IPS-18c (cell line): ENCODE data around the gene CD96.
"Not testable (repeated sequence)": the region's sequence is repeated elsewhere in the genome, so short reads cannot be mapped to it uniquely, and the experiment has no call there.

Experiments
- H3K4me3 ChIP-seq: 2 replicates; pipeline ENCODE4 v1.7.0; 2013; ENCODE audit warnings: low read depth, mild to moderate bottlenecking, low read length, moderate library complexity; ENCODE audit not compliant: insufficient read depth
- H3K9me3 ChIP-seq: one replicate; pipeline ENCODE4 v1.6.1; 2013; ENCODE audit warnings: mild to moderate bottlenecking, low read length, moderate library complexity; ENCODE audit not compliant: control insufficient read depth, insufficient read depth

CD96 gene

DNA sequence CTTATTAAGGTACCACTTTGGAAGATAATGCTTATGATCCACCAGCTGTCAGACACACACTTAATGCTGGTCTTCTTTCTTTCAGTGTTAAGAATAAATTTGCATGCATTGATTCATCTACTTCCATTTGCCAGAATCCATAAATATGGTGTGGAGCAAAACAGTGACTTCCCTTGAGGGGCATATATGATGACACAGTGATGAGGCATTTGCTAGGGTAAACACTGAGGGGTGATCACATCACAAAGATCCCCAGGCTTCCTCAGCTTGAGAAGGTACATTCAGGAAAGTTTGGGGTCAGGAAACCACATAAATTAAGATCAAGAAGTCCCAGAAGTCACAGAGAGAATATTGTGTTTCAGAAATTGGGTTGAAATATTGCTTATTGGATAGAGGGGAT lies 63.0 kb downstream of the CD96 start:
- Histone ChIP-seq H3K9me3 (no peaks in the 10 kb centered on the region), H3K4me3 (no peak overlapping the region)

- no peak overlapping the region for H3K4me3 ChIP-seq
- no peaks in the 10 kb centered on the region for H3K9me3 ChIP-seq
Measured at GRCh38 chr3:111605493-111605892, 63.5 kb downstream of the CD96 start.

- Histone ChIP-seq H3K9me3 (no peaks in the 10 kb centered on the region), H3K4me3 (no peak overlapping the region)
Measured at GRCh38 chr3:111607240-111607920, 65.4 kb downstream of the CD96 start.

GRCh38 chr3:111608383-111608782 lies 66.4 kb downstream of the CD96 start:
- no peaks in the 10 kb centered on the region for H3K9me3 ChIP-seq
- no peak overlapping the region for H3K4me3 ChIP-seq

DNA sequence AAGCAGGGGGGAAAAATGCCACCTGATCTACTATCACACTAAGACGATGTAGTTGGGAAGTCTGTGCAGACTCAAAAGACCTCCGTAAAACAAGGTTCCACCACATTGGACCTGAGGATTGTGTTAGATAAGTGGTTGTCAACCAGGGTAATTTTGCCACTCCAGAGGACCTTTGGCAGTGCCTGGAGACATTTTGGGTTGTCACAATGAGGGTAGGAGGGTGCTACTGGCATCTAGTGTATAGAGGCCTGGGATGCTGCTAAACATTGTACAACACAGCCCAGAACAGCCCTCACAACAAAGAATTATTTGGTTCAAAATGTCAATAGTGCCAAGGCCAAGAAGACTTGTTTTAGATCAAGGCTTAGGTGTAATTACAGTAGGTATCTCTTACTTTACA lies 67.7 kb downstream of the CD96 start:
- Histone ChIP-seq H3K9me3 (no peaks in the 10 kb centered on the region), H3K4me3 (no peak overlapping the region)

DNA sequence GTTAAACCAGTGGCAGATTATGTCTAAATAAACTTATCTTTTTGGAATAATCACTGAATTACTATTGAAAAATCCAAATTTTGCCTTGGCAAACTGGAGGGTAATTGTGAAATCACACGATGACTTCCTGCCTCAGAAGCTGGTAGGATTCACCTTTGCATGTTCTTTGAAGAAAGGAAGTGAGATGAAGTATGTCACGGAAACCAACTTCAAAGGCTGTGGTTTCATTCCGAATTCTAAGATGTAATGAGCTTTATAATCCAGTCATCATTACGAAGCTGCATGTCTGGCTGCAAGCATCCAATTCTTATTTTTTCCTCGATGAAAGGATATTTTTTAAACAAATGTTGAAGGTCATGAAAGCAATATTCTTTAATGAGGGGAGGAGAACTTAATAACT lies 68.2 kb downstream of the CD96 start:
- H3K9me3 ChIP-seq: no peaks in the 10 kb centered on the region
- no peak overlapping the region for H3K4me3 ChIP-seq

DNA sequence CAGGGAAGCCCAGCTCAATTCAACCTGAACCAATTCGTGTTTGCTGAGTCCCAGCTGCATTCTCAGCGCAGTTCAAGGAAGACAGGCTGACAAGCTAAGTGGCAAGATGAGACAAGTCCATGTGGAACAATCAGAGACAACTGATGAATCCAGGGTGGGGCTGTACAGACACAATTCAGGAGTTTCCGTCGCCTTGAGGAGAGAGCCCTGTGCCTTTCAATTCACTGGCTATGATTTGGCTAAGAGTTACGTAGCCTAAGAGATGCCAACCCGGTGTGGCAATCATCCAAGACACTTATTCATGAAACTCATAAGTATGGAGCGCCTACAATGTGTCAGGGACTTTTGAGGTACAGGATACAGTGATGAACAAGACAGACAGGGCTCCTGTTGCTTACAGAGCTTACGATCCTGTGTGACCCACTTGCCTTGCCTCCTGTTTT lies 68.6 kb downstream of the CD96 start:
- Histone ChIP-seq H3K4me3 (no peak overlapping the region), H3K9me3 (no peaks in the 10 kb centered on the region)

- no peaks in the 10 kb centered on the region for H3K9me3 ChIP-seq
- H3K4me3 ChIP-seq: no peak overlapping the region
Measured at GRCh38 chr3:111613294-111613693, 71.3 kb downstream of the CD96 start.

DNA sequence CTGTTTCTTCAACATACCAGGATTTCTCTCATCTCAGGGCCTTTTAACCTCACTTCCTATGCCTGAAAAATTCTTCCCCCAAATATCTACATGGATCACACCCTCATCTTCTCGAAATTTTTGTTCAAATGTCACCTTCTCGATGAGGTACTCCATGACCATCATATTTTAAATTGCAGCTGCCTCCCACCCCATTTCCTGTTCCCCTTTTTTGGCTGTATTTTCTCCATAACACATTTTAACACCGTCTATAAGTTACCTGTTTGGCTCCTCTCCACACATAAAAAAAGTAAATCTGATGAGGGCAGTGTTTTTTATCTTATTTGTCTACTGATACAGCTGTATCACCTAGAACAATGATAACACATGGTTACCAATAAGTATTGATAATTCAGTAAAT lies 73.9 kb downstream of the CD96 start:
- Histone ChIP-seq H3K4me3 (no peak overlapping the region), H3K9me3 (no peaks in the 10 kb centered on the region)

DNA sequence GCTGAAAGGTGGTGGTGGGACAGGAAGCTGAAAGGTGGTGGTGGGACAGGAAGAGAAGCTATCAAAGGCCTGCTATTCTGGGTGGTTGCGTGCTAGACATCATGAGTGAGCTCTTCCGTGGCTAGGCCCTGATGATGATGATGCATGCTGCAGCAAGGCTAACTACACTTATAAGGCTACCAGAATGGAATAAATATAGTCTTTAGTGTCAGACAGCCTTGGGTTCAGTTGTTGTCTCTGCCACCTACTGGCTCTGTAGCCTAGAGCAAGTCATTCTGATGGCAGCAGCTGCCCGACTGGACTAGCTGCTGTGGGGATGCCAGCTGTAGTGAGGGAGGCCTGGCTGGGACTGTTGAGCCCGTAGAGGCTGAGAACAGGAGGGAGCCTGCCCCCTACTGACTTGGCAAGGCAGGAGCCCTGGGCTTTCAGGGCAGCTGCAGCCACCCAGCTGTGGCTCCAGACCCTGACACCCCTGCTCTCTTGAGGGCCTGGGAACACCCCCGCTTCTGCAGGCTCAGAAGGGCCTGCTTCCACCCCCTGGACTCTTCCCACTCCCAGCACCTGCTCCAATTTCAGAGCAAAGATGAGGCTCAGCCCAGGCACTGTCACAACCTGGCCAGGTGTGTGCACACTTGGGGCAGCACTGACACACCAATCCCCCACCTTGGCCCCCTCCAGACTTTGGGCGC lies 74.6 kb downstream of the CD96 start:
- no peak overlapping the region for H3K4me3 ChIP-seq
- H3K9me3 ChIP-seq: no peaks in the 10 kb centered on the region

DNA sequence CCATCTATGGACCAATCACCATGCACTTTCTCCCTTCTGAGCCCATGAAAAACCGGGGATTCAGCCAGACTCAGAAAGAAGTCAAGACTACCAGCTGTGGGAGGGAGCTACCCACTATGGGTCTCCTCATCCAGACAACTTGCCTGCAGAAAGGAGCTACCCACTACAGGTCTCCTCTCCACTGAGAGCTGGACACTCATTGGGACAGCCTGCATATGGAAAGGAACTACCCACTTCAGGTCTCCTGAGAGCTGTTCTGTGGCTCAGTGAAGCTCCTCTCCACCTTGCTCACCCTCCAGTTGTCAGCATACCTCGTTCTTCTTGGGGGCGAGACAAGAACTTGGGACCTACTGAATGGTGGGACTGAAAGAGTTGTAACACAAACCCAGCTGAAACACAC lies 75.4 kb downstream of the CD96 start:
- H3K9me3 ChIP-seq: no peaks in the 10 kb centered on the region
- H3K4me3 ChIP-seq: no peak overlapping the region

GRCh38 chr3:111617912-111618601 lies 76.1 kb downstream of the CD96 start:
- H3K9me3 ChIP-seq: no peaks in the 10 kb centered on the region
- H3K4me3 ChIP-seq: no peak overlapping the region

GRCh38 chr3:111618945-111619344 lies 76.9 kb downstream of the CD96 start:
- no peak overlapping the region for H3K4me3 ChIP-seq
- no peaks in the 10 kb centered on the region for H3K9me3 ChIP-seq

GRCh38 chr3:111619833-111620232 lies 77.8 kb downstream of the CD96 start:
- H3K4me3 ChIP-seq: no peak overlapping the region
- no peaks in the 10 kb centered on the region for H3K9me3 ChIP-seq

- no peaks in the 10 kb centered on the region for H3K9me3 ChIP-seq
- H3K4me3 ChIP-seq: no peak overlapping the region
Measured at GRCh38 chr3:111621535-111621934, 79.5 kb downstream of the CD96 start.

GRCh38 chr3:111627092-111627491 lies 85.1 kb downstream of the CD96 start:
- Histone ChIP-seq H3K9me3 (no peaks in the 10 kb centered on the region), H3K4me3 (no peak overlapping the region)

DNA sequence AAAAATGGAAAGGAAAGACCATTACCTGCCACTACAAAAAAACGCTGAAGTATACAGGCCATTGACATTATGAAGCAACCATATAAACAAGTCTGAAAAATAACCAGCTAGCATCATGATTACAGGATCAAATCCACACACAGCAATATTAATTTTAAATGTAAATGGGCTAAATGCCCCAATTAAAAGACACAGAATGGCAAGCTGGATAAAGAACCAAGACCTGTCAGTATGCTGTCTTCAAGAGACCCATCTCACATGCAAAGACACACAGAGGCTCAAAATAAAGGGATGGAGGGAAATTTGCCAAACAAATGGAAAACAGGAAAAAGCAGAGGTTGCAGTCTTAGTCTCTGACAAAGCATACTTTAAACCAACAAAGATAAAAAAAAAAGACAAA lies 87.0 kb downstream of the CD96 start:
- H3K9me3 ChIP-seq, H3K4me3 ChIP-seq: not testable (repeated sequence)

DNA sequence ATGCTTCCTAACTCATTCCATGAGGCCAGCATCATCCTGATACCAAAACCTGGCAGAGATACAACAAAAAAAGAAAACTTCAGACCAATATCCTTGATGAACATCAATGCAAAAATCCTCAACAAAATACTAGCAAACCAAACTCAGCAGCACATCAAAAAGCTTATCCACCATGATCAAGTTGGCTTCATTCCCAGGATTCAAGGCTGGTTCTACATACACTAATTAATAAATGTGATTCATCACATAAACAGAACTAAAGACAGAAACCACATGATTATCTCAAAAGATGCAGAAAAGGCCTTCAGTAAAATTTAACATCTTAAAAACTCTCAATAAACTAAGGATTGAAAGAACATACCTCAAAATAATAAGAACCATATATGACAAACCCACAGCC lies 88.6 kb downstream of the CD96 start:
- H3K9me3 ChIP-seq, H3K4me3 ChIP-seq: not testable (repeated sequence)
